HuH-7 (cell line): ENCODE measurements around the gene DISC1.
"Not testable (repeated sequence)": the region's sequence is repeated elsewhere in the genome, so short reads cannot be mapped to it uniquely, and the experiment has no call there.

Source experiments
- DNase-seq: peaks from one replicate; pipeline ENCODE4 v3.0.0; 2011; ENCODE audit warnings: low spot score

DISC1 gene

GRCh38 chr1:231636157-231636556 lies 9.6 kb downstream of the DISC1 start:
- no peak for DNase-seq

- not testable (repeated sequence) for DNase-seq
Measured at GRCh38 chr1:231636922-231637321, 10.3 kb downstream of the DISC1 start.

GRCh38 chr1:231638647-231639046 lies 12.1 kb downstream of the DISC1 start:
- no peak for DNase-seq

GRCh38 chr1:231639819-231640218 lies 13.2 kb downstream of the DISC1 start:
- no peak for DNase-seq

- not testable (repeated sequence) for DNase-seq
Measured at GRCh38 chr1:231641444-231641843, 14.9 kb downstream of the DISC1 start.

GRCh38 chr1:231642061-231642460 lies 15.5 kb downstream of the DISC1 start:
- not testable (repeated sequence) for DNase-seq

- DNase-seq = no peak
Measured at GRCh38 chr1:231642618-231643017, 16.0 kb downstream of the DISC1 start.

GRCh38 chr1:231643071-231643934 lies 16.7 kb downstream of the DISC1 start:
- DNase-seq = no peak

- DNase-seq = no peak
Measured at GRCh38 chr1:231643935-231644237, 17.3 kb downstream of the DISC1 start.

- not testable (repeated sequence) for DNase-seq
Measured at GRCh38 chr1:231645634-231646033, 19.0 kb downstream of the DISC1 start.

- DNase-seq = not testable (repeated sequence)
Measured at GRCh38 chr1:231646165-231646564, 19.6 kb downstream of the DISC1 start.

- DNase-seq = not testable (repeated sequence)
Measured at GRCh38 chr1:231651621-231652260, 25.2 kb downstream of the DISC1 start.

- DNase-seq = no peak
Measured at GRCh38 chr1:231653632-231654031, 27.0 kb downstream of the DISC1 start.

- no peak for DNase-seq
Measured at GRCh38 chr1:231656741-231657140, 30.2 kb downstream of the DISC1 start.

GRCh38 chr1:231658223-231658622 lies 31.6 kb downstream of the DISC1 start:
- DNase-seq = not testable (repeated sequence)

- DNase-seq = no peak
Measured at GRCh38 chr1:231660198-231660597, 33.6 kb downstream of the DISC1 start.

- DNase-seq = no peak
Measured at GRCh38 chr1:231663211-231663792, 36.7 kb downstream of the DISC1 start.

- DNase-seq = no peak
Measured at GRCh38 chr1:231665101-231665500, 38.5 kb downstream of the DISC1 start.

- DNase-seq = no peak
Measured at GRCh38 chr1:231665726-231666125, 39.1 kb downstream of the DISC1 start.

GRCh38 chr1:231666220-231666936 lies 39.8 kb downstream of the DISC1 start:
- no peak for DNase-seq

GRCh38 chr1:231666937-231667608 lies 40.5 kb downstream of the DISC1 start:
- DNase-seq = no peak
